Measurements from ENCODE around the gene SLC47A2.

The SLC47A2 gene

DNA sequence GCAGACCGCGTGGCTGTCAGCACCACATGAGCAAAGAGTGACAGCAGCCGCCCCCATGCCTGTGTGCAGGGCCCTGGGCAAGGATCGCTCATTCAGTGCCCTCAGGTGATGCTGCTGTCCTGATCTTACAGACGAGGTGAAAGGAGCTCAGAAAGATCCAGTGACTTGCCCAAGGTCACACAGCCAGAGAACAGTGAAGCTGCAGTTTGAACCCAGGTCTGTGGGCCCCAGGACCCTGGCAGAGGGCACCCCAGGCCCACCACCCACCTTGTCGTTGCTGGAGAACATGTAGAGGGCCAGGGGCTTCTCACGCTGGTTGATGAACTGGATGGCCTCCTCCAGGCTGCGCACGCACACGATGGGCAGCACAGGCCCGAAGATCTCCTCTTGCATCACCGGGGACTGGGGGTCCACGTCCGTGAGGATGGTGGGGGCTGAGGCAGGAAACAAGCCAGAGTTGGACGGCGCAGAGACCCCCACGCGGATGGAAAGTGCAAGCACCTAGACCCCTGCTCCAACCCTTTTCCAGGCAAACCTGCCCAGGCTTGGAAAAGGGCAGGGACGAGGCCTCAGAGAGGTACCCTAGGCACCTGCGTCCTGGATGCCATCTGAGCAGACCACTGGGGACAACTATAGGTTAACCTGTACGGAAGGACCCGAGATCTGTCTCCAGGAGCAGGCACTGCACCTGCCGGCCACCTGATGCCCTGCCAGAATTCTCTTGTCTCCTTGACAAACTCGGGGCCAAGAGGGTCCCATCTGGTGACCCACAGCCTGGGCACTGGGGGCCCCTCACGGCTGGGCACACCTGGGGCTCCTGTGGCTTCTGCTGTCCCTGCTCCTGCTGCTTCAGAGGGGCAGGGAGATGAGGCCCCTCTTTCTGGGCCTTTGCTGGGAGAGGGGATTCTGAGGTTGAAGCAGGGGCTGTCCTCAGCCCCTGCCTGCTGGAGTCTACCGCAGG is 23.1 kb upstream of the SLC47A2 start:
- H3K4me2 ChIP-seq (ENCODE audit: insufficient read depth, low read length, poor library complexity, severe bottlenecking): no peak overlapping the region
- H2BK120ac ChIP-seq (ENCODE audit: low read depth, low read length): no peak overlapping the region
- peaks cover 2 to 3% of the 10 kb centered on the region in 2 donors for H3K4me1 ChIP-seq (ENCODE audit: control insufficient read depth in 2 of 2, insufficient read depth in 1 of 2, low read depth in 1 of 2, low read length in 2 of 2)
- no peak overlapping the region for H3K27ac ChIP-seq (replicated peaks; ENCODE audit: low read length)
- H3K14ac ChIP-seq (ENCODE audit: low read length): no peak overlapping the region
- no peak for DNase-seq (ENCODE audit: low spot score)
- H3K36me3 ChIP-seq (replicated peaks in 1 of 2; ENCODE audit: control insufficient read depth in 2 of 2, insufficient read depth in 2 of 2, low read length in 2 of 2): no peaks in the 10 kb centered on the region
- peak overlapping the region; percentile 5 for H2AK5ac ChIP-seq (ENCODE audit: low read depth, low read length)
- H2AFZ ChIP-seq (ENCODE audit: low read length): no peak overlapping the region
- peaks cover 1% of the 10 kb centered on the region for H3K79me1 ChIP-seq (ENCODE audit: low read depth, low read length)
- peak overlapping the region; percentile 69 for H3K4ac ChIP-seq (ENCODE audit: low read length)
- peak overlapping the region; percentile 45 for H3K18ac ChIP-seq (ENCODE audit: low read length)
- H4K8ac ChIP-seq (ENCODE audit: low read depth, low read length): no peak overlapping the region
- H3K23ac ChIP-seq (ENCODE audit: low read depth, low read length, poor library complexity): no peak overlapping the region
- H2BK12ac ChIP-seq (ENCODE audit: low read length): peak overlapping the region; percentile 93
- peaks cover 0 to 21% (median 0%) of the 10 kb centered on the region in 3 experiments for H3K27me3 ChIP-seq (ENCODE audit: control insufficient read depth in 3 of 3, insufficient read depth in 3 of 3, low read depth in 1 of 3, low read length in 3 of 3)
- peak overlapping the region; percentile 71 for H2BK15ac ChIP-seq (ENCODE audit: low read length)
- peak overlapping the region; percentile 43 for H4K91ac ChIP-seq (ENCODE audit: low read depth, low read length, poor library complexity)
- peaks cover 0 to 2% of the 10 kb centered on the region in 2 donors for H3K9me3 ChIP-seq (replicated peaks in 1 of 2; ENCODE audit: control insufficient read depth in 2 of 2, insufficient read depth in 1 of 2, low read depth in 1 of 2, low read length in 2 of 2)
- H3K4me3 ChIP-seq (ENCODE audit: low read length in 2 of 2): no peak overlapping the region
- peak overlapping the region; percentile 42 for H2BK5ac ChIP-seq (ENCODE audit: low read length)
- WGBS, 2 donors (ENCODE audit: extremely low coverage in 2 of 2, insufficient read length in 2 of 2, insufficient replicate concordance in 1 of 2): no CpG with 5 or more reads among the region's 26 CpGs
- H3K9ac ChIP-seq (ENCODE audit: low read depth, low read length, poor library complexity): peak overlapping the region; percentile 56

- Histone ChIP-seq H3K9ac (ENCODE audit: low read depth, low read length, poor library complexity) (no peak overlapping the region), H4K91ac (ENCODE audit: low read depth, low read length, poor library complexity) (no peak overlapping the region), H3K9me3 (replicated peaks in 1 of 2; ENCODE audit: control insufficient read depth in 2 of 2, insufficient read depth in 1 of 2, low read depth in 1 of 2, low read length in 2 of 2) (peaks cover 0 to 2% of the 10 kb centered on the region in 2 donors), H3K36me3 (replicated peaks in 1 of 2; ENCODE audit: control insufficient read depth in 2 of 2, insufficient read depth in 2 of 2, low read length in 2 of 2) (no peaks in the 10 kb centered on the region), H3K4me2 (ENCODE audit: insufficient read depth, low read length, poor library complexity, severe bottlenecking) (no peak overlapping the region), H2AK5ac (ENCODE audit: low read depth, low read length) (peak overlapping the region; percentile 5), H3K4me1 (ENCODE audit: control insufficient read depth in 2 of 2, insufficient read depth in 1 of 2, low read depth in 1 of 2, low read length in 2 of 2) (no peaks in the 10 kb centered on the region), H2BK120ac (ENCODE audit: low read depth, low read length) (no peak overlapping the region), H3K4me3 (ENCODE audit: low read length in 2 of 2) (no peak overlapping the region), H2BK5ac (ENCODE audit: low read length) (peak overlapping the region; percentile 42), H3K27me3 (ENCODE audit: control insufficient read depth in 3 of 3, insufficient read depth in 3 of 3, low read depth in 1 of 3, low read length in 3 of 3) (peaks cover 0 to 25% (median 0%) of the 10 kb centered on the region in 3 experiments), H3K14ac (ENCODE audit: low read length) (no peak overlapping the region), H3K4ac (ENCODE audit: low read length) (peak overlapping the region; percentile 69), H4K8ac (ENCODE audit: low read depth, low read length) (no peak overlapping the region), H3K79me1 (ENCODE audit: low read depth, low read length) (peaks cover 1% of the 10 kb centered on the region), H2BK15ac (ENCODE audit: low read length) (peak overlapping the region; percentile 71), H3K18ac (ENCODE audit: low read length) (peak overlapping the region; percentile 24), H2AFZ (ENCODE audit: low read length) (no peak overlapping the region), H3K27ac (replicated peaks; ENCODE audit: low read length) (no peak overlapping the region), H2BK12ac (ENCODE audit: low read length) (no peak overlapping the region), H3K23ac (ENCODE audit: low read depth, low read length, poor library complexity) (peak overlapping the region; percentile 37)
- DNase-seq (ENCODE audit: low spot score): no peak
- no CpG with 5 or more reads among the region's 9 CpGs for WGBS, 2 donors (ENCODE audit: extremely low coverage in 2 of 2, insufficient read length in 2 of 2, insufficient replicate concordance in 1 of 2)
Measured at GRCh38 chr17:19738757-19739156, 22.4 kb upstream of the SLC47A2 start.

GRCh38 chr17:19738073-19738449 is 21.7 kb upstream of the SLC47A2 start:
- Histone ChIP-seq H3K4me2 (ENCODE audit: insufficient read depth, low read length, poor library complexity, severe bottlenecking) (no peak overlapping the region), H4K91ac (ENCODE audit: low read depth, low read length, poor library complexity) (no peak overlapping the region), H3K9ac (ENCODE audit: low read depth, low read length, poor library complexity) (no peak overlapping the region), H3K27ac (replicated peaks; ENCODE audit: low read length) (no peak overlapping the region), H2BK12ac (ENCODE audit: low read length) (no peak overlapping the region), H3K18ac (ENCODE audit: low read length) (peak overlapping the region; percentile 29), H2AFZ (ENCODE audit: low read length) (no peak overlapping the region), H4K8ac (ENCODE audit: low read depth, low read length) (no peak overlapping the region), H3K4me3 (ENCODE audit: low read length in 2 of 2) (no peak overlapping the region), H3K27me3 (ENCODE audit: control insufficient read depth in 3 of 3, insufficient read depth in 3 of 3, low read depth in 1 of 3, low read length in 3 of 3) (peaks cover 0 to 21% (median 0%) of the 10 kb centered on the region in 3 experiments), H2BK120ac (ENCODE audit: low read depth, low read length) (no peak overlapping the region), H3K9me3 (replicated peaks in 1 of 2; ENCODE audit: control insufficient read depth in 2 of 2, insufficient read depth in 1 of 2, low read depth in 1 of 2, low read length in 2 of 2) (peaks cover 0 to under 1% of the 10 kb centered on the region in 2 donors), H2AK5ac (ENCODE audit: low read depth, low read length) (no peak overlapping the region), H3K79me1 (ENCODE audit: low read depth, low read length) (peaks cover 1% of the 10 kb centered on the region), H3K36me3 (replicated peaks in 1 of 2; ENCODE audit: control insufficient read depth in 2 of 2, insufficient read depth in 2 of 2, low read length in 2 of 2) (no peaks in the 10 kb centered on the region), H3K14ac (ENCODE audit: low read length) (peak overlapping the region; percentile 86), H2BK5ac (ENCODE audit: low read length) (peak overlapping the region; percentile 42), H3K4me1 (ENCODE audit: control insufficient read depth in 2 of 2, insufficient read depth in 1 of 2, low read depth in 1 of 2, low read length in 2 of 2) (no peaks in the 10 kb centered on the region), H2BK15ac (ENCODE audit: low read length) (no peak overlapping the region), H3K4ac (ENCODE audit: low read length) (no peak overlapping the region), H3K23ac (ENCODE audit: low read depth, low read length, poor library complexity) (no peak overlapping the region)
- WGBS, 2 donors (ENCODE audit: extremely low coverage in 2 of 2, insufficient read length in 2 of 2, insufficient replicate concordance in 1 of 2): no CpG with 5 or more reads among the region's 14 CpGs
- no peak for DNase-seq (ENCODE audit: low spot score)

GRCh38 chr17:19737305-19738072 is 21.1 kb upstream of the SLC47A2 start:
- no peak for DNase-seq (ENCODE audit: low spot score)
- peak overlapping the region; percentile 66 for H3K23ac ChIP-seq (ENCODE audit: low read depth, low read length, poor library complexity)
- H3K4ac ChIP-seq (ENCODE audit: low read length): peak overlapping the region; percentile 58
- no peak overlapping the region for H2BK12ac ChIP-seq (ENCODE audit: low read length)
- no peak overlapping the region for H2AFZ ChIP-seq (ENCODE audit: low read length)
- peaks cover 0 to 21% (median 0%) of the 10 kb centered on the region in 3 experiments for H3K27me3 ChIP-seq (ENCODE audit: control insufficient read depth in 3 of 3, insufficient read depth in 3 of 3, low read depth in 1 of 3, low read length in 3 of 3)
- no peak overlapping the region for H4K91ac ChIP-seq (ENCODE audit: low read depth, low read length, poor library complexity)
- no peak overlapping the region for H3K9ac ChIP-seq (ENCODE audit: low read depth, low read length, poor library complexity)
- H3K4me3 ChIP-seq (ENCODE audit: low read length in 2 of 2): no peak overlapping the region
- WGBS, 2 donors (ENCODE audit: extremely low coverage in 2 of 2, insufficient read length in 2 of 2, insufficient replicate concordance in 1 of 2): no CpG with 5 or more reads among the region's 15 CpGs
- H3K9me3 ChIP-seq (replicated peaks in 1 of 2; ENCODE audit: control insufficient read depth in 2 of 2, insufficient read depth in 1 of 2, low read depth in 1 of 2, low read length in 2 of 2): no peaks in the 10 kb centered on the region
- H4K8ac ChIP-seq (ENCODE audit: low read depth, low read length): no peak overlapping the region
- peak overlapping the region; percentile 61 for H2BK15ac ChIP-seq (ENCODE audit: low read length)
- H3K27ac ChIP-seq (replicated peaks; ENCODE audit: low read length): no peak overlapping the region
- H2BK120ac ChIP-seq (ENCODE audit: low read depth, low read length): no peak overlapping the region
- no peaks in the 10 kb centered on the region for H3K4me1 ChIP-seq (ENCODE audit: control insufficient read depth in 2 of 2, insufficient read depth in 1 of 2, low read depth in 1 of 2, low read length in 2 of 2)
- H2BK5ac ChIP-seq (ENCODE audit: low read length): no peak overlapping the region
- peak overlapping the region; percentile 27 for H3K18ac ChIP-seq (ENCODE audit: low read length)
- no peak overlapping the region for H3K14ac ChIP-seq (ENCODE audit: low read length)
- H2AK5ac ChIP-seq (ENCODE audit: low read depth, low read length): peak overlapping the region; percentile 81
- peaks cover 1% of the 10 kb centered on the region for H3K79me1 ChIP-seq (ENCODE audit: low read depth, low read length)
- H3K36me3 ChIP-seq (replicated peaks in 1 of 2; ENCODE audit: control insufficient read depth in 2 of 2, insufficient read depth in 2 of 2, low read length in 2 of 2): no peaks in the 10 kb centered on the region
- H3K4me2 ChIP-seq (ENCODE audit: insufficient read depth, low read length, poor library complexity, severe bottlenecking): no peak overlapping the region

Data from neuronal stem cell (in vitro differentiated cells).